Glutamatergic neuron (in vitro differentiated cells): ENCODE data around the gene TMPRSS6. TPM values are rescaled to one million over a fixed set of nuclear protein-coding genes. Genes with fewer than 3 reads are reported as not detected.
A peak's percentile ranks its signal among the peaks of the same experiment; 100 is the strongest.

Experiments
- DNase-seq: peaks from one replicate; pipeline ENCODE4 v3.0.0; 2022
- H3K27ac Mint-ChIP-seq: one replicate; pipeline ENCODE4 v1.8.0; 2020; ENCODE audit warnings: mild to moderate bottlenecking, mixed read lengths, inconsistent platforms; ENCODE audit not compliant: unreplicated experiment
- H3K27me3 Mint-ChIP-seq: one replicate; pipeline ENCODE4 v1.8.0; 2020; ENCODE audit warnings: mild to moderate bottlenecking, moderate library complexity, mixed read lengths, inconsistent platforms; ENCODE audit not compliant: unreplicated experiment
- H3K36me3 Mint-ChIP-seq: one replicate; pipeline ENCODE4 v1.8.0; 2020; ENCODE audit warnings: mild to moderate bottlenecking, mixed read lengths, inconsistent platforms; ENCODE audit not compliant: unreplicated experiment
- H3K4me1 Mint-ChIP-seq: one replicate; pipeline ENCODE4 v1.8.0; 2020; ENCODE audit warnings: mild to moderate bottlenecking, low read depth, mixed read lengths, inconsistent platforms; ENCODE audit not compliant: unreplicated experiment
- H3K4me3 Mint-ChIP-seq: one replicate; pipeline ENCODE4 v1.8.0; 2020; ENCODE audit warnings: mild to moderate bottlenecking, mixed read lengths, inconsistent platforms; ENCODE audit not compliant: unreplicated experiment
- H3K9me3 Mint-ChIP-seq: one replicate; pipeline ENCODE4 v1.8.0; 2020; ENCODE audit warnings: mild to moderate bottlenecking, moderate library complexity, mixed read lengths, inconsistent platforms; ENCODE audit not compliant: unreplicated experiment
- total RNA-seq: library from RNA; stranded (reverse); fragmentation: NEBNext Ultra II Directional; extraction: Animal tissue kit (Norgen Biotek cat#: 25700); gene quantifications from one replicate; pipeline ENCODE4 v1.2.1, GENCODE V29; 2021; ENCODE audit not compliant: unreplicated experiment
- TF ChIP-seq, protein P1 (sequence below): fragments of 200-600 bp; sonication (generic); IDR thresholded peaks from one replicate; pipeline ENCODE4 v1.5.0; 2021; ENCODE audit not compliant: partially characterized antibody, unreplicated experiment

Gene TMPRSS6
- total RNA-seq, 1 donor from 2014 or later = 0.12 TPM

DNA sequence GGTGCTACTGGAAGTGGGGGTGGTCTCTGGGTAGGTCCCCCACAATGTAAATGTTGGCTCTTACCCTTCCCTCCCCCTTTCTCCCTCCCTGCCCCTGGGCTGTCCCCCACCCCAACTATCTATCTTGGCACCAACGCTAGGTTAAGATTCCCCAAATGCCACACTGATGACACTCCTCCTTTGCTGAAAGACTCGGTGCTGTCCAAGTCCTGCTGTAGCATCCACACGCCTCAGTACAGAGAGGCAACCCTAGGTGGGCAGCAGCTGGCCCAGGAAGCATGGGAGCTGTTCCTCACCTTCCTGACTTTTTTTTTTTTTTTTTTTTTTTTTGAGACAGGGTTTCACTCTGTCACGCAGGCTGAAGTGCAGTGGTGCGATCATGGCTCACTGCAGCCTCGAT, 61.4 kb downstream of the TMPRSS6 start:
- H3K27me3 Mint-ChIP-seq = peaks cover 7% of the 10 kb centered on the region
- no peak overlapping the region for H3K4me3 Mint-ChIP-seq
- H3K27ac Mint-ChIP-seq = no peak overlapping the region
- peaks cover 19% of the 10 kb centered on the region for H3K9me3 Mint-ChIP-seq
- no peak for DNase-seq
- TF ChIP-seq, protein P1, sequence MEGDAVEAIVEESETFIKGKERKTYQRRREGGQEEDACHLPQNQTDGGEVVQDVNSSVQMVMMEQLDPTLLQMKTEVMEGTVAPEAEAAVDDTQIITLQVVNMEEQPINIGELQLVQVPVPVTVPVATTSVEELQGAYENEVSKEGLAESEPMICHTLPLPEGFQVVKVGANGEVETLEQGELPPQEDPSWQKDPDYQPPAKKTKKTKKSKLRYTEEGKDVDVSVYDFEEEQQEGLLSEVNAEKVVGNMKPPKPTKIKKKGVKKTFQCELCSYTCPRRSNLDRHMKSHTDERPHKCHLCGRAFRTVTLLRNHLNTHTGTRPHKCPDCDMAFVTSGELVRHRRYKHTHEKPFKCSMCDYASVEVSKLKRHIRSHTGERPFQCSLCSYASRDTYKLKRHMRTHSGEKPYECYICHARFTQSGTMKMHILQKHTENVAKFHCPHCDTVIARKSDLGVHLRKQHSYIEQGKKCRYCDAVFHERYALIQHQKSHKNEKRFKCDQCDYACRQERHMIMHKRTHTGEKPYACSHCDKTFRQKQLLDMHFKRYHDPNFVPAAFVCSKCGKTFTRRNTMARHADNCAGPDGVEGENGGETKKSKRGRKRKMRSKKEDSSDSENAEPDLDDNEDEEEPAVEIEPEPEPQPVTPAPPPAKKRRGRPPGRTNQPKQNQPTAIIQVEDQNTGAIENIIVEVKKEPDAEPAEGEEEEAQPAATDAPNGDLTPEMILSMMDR = no peak
- H3K36me3 Mint-ChIP-seq = no peaks in the 10 kb centered on the region
- peaks cover 31% of the 10 kb centered on the region for H3K4me1 Mint-ChIP-seq

DNA sequence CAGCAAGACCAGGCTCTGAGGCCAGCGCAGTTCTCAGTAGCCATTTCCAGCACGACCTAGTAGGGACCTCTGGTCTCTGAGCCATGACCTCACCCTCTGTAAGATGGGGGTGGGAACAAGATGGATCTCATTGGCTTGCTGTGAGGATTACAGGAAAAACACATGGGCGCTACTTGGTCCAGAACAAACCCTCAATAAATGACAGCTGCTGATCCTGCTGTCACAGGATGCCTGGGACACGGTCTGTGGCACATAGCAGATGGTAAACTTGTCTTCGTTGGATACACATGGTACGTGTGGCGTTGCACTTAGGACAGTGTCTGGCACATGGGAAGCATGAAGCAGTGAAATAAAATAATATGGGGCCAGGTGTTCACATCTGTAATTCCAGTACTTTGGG, 62.5 kb downstream of the TMPRSS6 start:
- Mint-ChIP-seq H3K4me3 (peak overlapping the region; percentile 63), H3K9me3 (peaks cover 22% of the 10 kb centered on the region), H3K4me1 (peaks cover 29% of the 10 kb centered on the region), H3K36me3 (no peaks in the 10 kb centered on the region), H3K27me3 (peaks cover 7% of the 10 kb centered on the region), H3K27ac (peak overlapping the region; percentile 99)
- TF ChIP-seq, protein P1 = no peak
- peak; percentile 62 for DNase-seq

DNA sequence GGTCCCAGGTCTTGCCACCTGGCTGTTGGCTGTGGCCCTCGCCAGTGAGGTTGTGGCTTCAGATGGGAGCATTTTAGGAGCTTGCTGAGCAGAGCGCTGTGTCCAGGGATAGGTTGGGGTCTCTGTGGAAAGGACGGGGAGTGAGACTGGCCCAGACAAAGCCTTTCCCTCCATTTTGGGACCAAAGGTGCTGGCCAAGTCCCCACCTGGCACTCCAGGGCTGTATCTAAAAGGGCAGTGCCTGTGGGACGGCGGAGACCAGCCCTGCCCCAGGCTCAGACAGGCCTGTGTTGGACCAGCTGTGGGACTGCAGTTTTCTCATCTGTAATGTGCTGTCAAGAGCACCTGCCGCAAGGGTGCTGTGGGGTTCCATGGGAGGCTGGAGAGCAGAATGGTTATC, 62.9 kb downstream of the TMPRSS6 start:
- H3K4me3 Mint-ChIP-seq = peak overlapping the region; percentile 63
- peak overlapping the region; percentile 99 for H3K27ac Mint-ChIP-seq
- H3K27me3 Mint-ChIP-seq = peaks cover 7% of the 10 kb centered on the region

DNA sequence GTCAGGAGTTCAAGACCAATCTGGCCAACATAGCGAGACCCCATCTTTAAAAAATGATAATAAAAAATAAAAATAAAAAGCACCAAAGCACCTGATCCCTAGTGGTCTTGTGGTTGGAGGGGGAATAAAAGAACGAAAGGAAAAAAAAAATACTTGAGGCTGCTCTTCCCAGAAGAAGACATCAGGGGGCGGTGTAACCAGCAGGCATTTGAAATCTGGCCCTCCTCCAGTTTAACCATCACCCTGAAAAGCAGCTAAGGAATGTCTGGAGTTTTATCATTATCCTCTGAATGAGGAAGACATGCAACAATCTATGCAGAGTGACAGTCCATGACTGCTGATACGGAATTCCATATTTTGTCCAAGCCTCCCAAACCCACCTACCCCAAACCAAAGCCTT, 63.6 kb downstream of the TMPRSS6 start:
- H3K27me3 Mint-ChIP-seq = peaks cover 7% of the 10 kb centered on the region

More for the DNA sequence above, 62.9 kb downstream of the TMPRSS6 start:
- Mint-ChIP-seq H3K4me1 (peaks cover 29% of the 10 kb centered on the region), H3K36me3 (no peaks in the 10 kb centered on the region), H3K9me3 (peaks cover 23% of the 10 kb centered on the region)
- TF ChIP-seq, protein P1 = no peak
- DNase-seq = no peak

More for the DNA sequence above, 63.6 kb downstream of the TMPRSS6 start:
- DNase-seq = no peak
- TF ChIP-seq, protein P1 = peak; percentile 68
- peaks cover 22% of the 10 kb centered on the region for H3K9me3 Mint-ChIP-seq
- H3K4me1 Mint-ChIP-seq = peaks cover 29% of the 10 kb centered on the region
- H3K27ac Mint-ChIP-seq = peak overlapping the region; percentile 99
- no peak overlapping the region for H3K4me3 Mint-ChIP-seq
- H3K36me3 Mint-ChIP-seq = no peaks in the 10 kb centered on the region
